Esophagus squamous epithelium (tissue), 4 donors: Measurements from ENCODE around the gene DNASE2.

Experiments
- POLR2A ChIP-seq, 4 donors: fragments of 450-650 bp; IDR thresholded peaks; one replicate each; pipeline ENCODE4 v1.6.1; 2017; ENCODE audit warnings: antibody characterized with exemption in 4 of 4, mild to moderate bottlenecking in 4 of 4, moderate library complexity in 3 of 4
- TF ChIP-seq, protein P1 (sequence below), 6 experiments: fragments of 450-650 bp in 4 of 6; fragments of 200-600 bp in 2 of 6; sonication (generic) in 2 of 6; IDR thresholded peaks; one replicate each; pipeline ENCODE4 v1.5.1; 2016 to 2019; ENCODE audit warnings: antibody characterized with exemption in 6 of 6, mild to moderate bottlenecking in 4 of 6, moderate library complexity in 4 of 6

DNA sequence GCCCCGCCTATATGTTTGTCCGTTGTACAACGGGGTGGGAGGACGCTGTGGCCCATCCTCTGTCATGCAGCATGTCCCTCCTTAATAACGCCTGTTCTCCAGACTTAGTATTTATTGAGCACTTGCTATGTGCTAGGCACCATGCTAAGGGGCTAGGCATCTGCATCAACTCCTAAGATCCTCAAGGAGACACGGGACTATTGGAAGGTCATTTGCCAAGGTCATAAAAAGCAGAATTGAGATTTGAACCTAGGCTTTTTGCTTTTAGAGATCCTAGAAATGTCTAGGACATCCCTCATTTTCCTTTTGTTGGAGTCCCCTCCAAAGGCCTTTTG is 44.8 kb downstream of the DNASE2 start:
- TF ChIP-seq, protein P1, sequence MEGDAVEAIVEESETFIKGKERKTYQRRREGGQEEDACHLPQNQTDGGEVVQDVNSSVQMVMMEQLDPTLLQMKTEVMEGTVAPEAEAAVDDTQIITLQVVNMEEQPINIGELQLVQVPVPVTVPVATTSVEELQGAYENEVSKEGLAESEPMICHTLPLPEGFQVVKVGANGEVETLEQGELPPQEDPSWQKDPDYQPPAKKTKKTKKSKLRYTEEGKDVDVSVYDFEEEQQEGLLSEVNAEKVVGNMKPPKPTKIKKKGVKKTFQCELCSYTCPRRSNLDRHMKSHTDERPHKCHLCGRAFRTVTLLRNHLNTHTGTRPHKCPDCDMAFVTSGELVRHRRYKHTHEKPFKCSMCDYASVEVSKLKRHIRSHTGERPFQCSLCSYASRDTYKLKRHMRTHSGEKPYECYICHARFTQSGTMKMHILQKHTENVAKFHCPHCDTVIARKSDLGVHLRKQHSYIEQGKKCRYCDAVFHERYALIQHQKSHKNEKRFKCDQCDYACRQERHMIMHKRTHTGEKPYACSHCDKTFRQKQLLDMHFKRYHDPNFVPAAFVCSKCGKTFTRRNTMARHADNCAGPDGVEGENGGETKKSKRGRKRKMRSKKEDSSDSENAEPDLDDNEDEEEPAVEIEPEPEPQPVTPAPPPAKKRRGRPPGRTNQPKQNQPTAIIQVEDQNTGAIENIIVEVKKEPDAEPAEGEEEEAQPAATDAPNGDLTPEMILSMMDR (IDR thresholded peaks at IDR 0.05) = no peak
- TF ChIP-seq POLR2A (IDR thresholded peaks at IDR 0.05) = no peak
